Testis (tissue), 3 donors: ENCODE measurements around the gene EPHB1. TPM values are rescaled to one million over a fixed set of nuclear protein-coding genes. Genes with fewer than 3 reads are reported as not detected.

Source experiments
- DNase-seq: peaks from one replicate; pipeline ENCODE4 v3.0.0-alpha.2; 2019
- H3K27ac ChIP-seq, 2 donors: fragments of 200-600 bp; sonication (generic); one replicate each; pipeline ENCODE4 v1.5.1; 2019
- H3K27me3 ChIP-seq: fragments of 200-600 bp; sonication (generic); one replicate; pipeline ENCODE4 v1.5.1; 2019
- H3K36me3 ChIP-seq: fragments of 200-600 bp; sonication (generic); one replicate; pipeline ENCODE4 v1.5.1; 2017; ENCODE audit warnings: low read depth; ENCODE audit errors: missing control alignments
- H3K4me1 ChIP-seq: fragments of 200-600 bp; sonication (generic); one replicate; pipeline ENCODE4 v1.5.1; 2019
- H3K4me3 ChIP-seq, 2 donors: fragments of 200-600 bp; sonication (generic); one replicate each; pipeline ENCODE4 v1.5.1; 2017 to 2019
- H3K9me3 ChIP-seq: fragments of 200-600 bp; sonication (generic); one replicate; pipeline ENCODE4 v1.5.1; 2017
- CTCF ChIP-seq, 3 experiments: fragments of 450-650 bp in 2 of 3; fragments of 200-600 bp in 1 of 3; sonication (generic) in 1 of 3; IDR thresholded peaks; one replicate each; pipeline ENCODE4 v1.5.1; 2016 to 2019; ENCODE audit warnings: antibody characterized with exemption in 3 of 3, mild to moderate bottlenecking in 2 of 3, moderate library complexity in 1 of 3
- POLR2A ChIP-seq: fragments of 450-650 bp; IDR thresholded peaks from one replicate; pipeline ENCODE4 v1.6.1; 2017; ENCODE audit warnings: antibody characterized with exemption, mild to moderate bottlenecking, moderate library complexity
- WGBS, 2 donors: methylation state at CpG; one replicate each; pipeline ENCODE4 v1.1.5; 2018; 5-methylcytosine and 5-hydroxymethylcytosine counted together
- intact Hi-C: fragments of 100-400 bp; cut with DNase I; formaldehyde crosslinking; loops from one replicate; pipeline ENCODE4 v1.15.1; 2023; ENCODE audit warnings: low total_unique reads
- polyA plus RNA-seq: library from polyadenylated mRNA; stranded (reverse); fragments of 350-450 nt; fragmentation: Illumina TruSeq; extraction: RNeasy Lipid Tissue Mini Kit (QIAGEN cat#74804); gene quantifications from one replicate; pipeline ENCODE4 v1.2.3, GENCODE V29; 2014; ENCODE audit warnings: low read depth, low replicate concordance; ENCODE audit not compliant: insufficient read depth
- total RNA-seq, 2 donors: library from RNA; depleted of rRNA; stranded (reverse); fragments of >200 nt; gene quantifications; one replicate each; pipeline ENCODE4 v1.2.3, GENCODE V29; 2016

The EPHB1 gene
- total and polyA plus RNA-seq, 3 donors from 2014 or later: 20.8 to 37.1 (median 31.3) TPM

- WGBS, 2 donors: 90 to 96% methylated on average over 1 of the region's 1 CpG
- Histone ChIP-seq H3K4me3 (no peak overlapping the region), H3K36me3 (no peaks in the 10 kb centered on the region), H3K9me3 (no peaks in the 10 kb centered on the region), H3K27ac (peak overlapping the region; percentile 50 to 64), H3K4me1 (peaks cover 19% of the 10 kb centered on the region), H3K27me3 (no peaks in the 10 kb centered on the region)
- intact Hi-C loops: no loop called here
- DNase-seq: no peak
- TF ChIP-seq CTCF (IDR thresholded peaks at IDR 0.05) (no peak), POLR2A (no peak)
Observed at GRCh38 chr3:134873789-134874188, 78.7 kb downstream of the EPHB1 start.

- Histone ChIP-seq H3K27me3 (no peaks in the 10 kb centered on the region), H3K27ac (peak overlapping the region; percentile 64 to 80), H3K4me3 (no peak overlapping the region), H3K9me3 (no peaks in the 10 kb centered on the region), H3K36me3 (no peaks in the 10 kb centered on the region), H3K4me1 (peaks cover 18% of the 10 kb centered on the region)
- 38 to 58% methylated on average over 10 of the region's 10 CpGs for WGBS, 2 donors
- DNase-seq: peak; percentile 87
- intact Hi-C loops: no loop called here
- no peak for TF ChIP-seq POLR2A
- TF ChIP-seq CTCF (IDR thresholded peaks at IDR 0.05): no peak
Observed at GRCh38 chr3:134874737-134875413, 79.8 kb downstream of the EPHB1 start.

GRCh38 chr3:134876836-134877235 lies 81.8 kb downstream of the EPHB1 start:
- H3K4me1 ChIP-seq: peaks cover 8% of the 10 kb centered on the region
- no peak for TF ChIP-seq POLR2A
- no peak for TF ChIP-seq CTCF (IDR thresholded peaks at IDR 0.05)
- H3K9me3 ChIP-seq: no peaks in the 10 kb centered on the region
- H3K4me3 ChIP-seq: no peak overlapping the region
- H3K27me3 ChIP-seq: no peaks in the 10 kb centered on the region
- no peak overlapping the region for H3K27ac ChIP-seq
- WGBS, 2 donors: 80 to 89% methylated on average over 1 to 2 of the region's 2 CpGs
- intact Hi-C loops: no loop called here
- no peaks in the 10 kb centered on the region for H3K36me3 ChIP-seq
- DNase-seq: no peak

- Histone ChIP-seq H3K9me3 (no peaks in the 10 kb centered on the region), H3K36me3 (no peaks in the 10 kb centered on the region), H3K27me3 (no peaks in the 10 kb centered on the region), H3K4me1 (peaks cover 8% of the 10 kb centered on the region), H3K27ac (peak overlapping the region in 1 of 2 donors; percentile 8), H3K4me3 (no peak overlapping the region)
- intact Hi-C loops: no loop called here
- TF ChIP-seq CTCF (IDR thresholded peaks at IDR 0.05): no peak
- TF ChIP-seq POLR2A: no peak
- DNase-seq: peak; percentile 70
- 62 to 79% methylated on average over 3 to 5 of the region's 5 CpGs for WGBS, 2 donors
Observed at GRCh38 chr3:134877788-134878187, 82.7 kb downstream of the EPHB1 start.

GRCh38 chr3:134879990-134880389 lies 84.9 kb downstream of the EPHB1 start:
- TF ChIP-seq POLR2A (no peak), CTCF (IDR thresholded peaks at IDR 0.05) (no peak)
- no peak overlapping the region for H3K4me3 ChIP-seq
- H3K9me3 ChIP-seq: no peaks in the 10 kb centered on the region
- intact Hi-C loops: no loop called here
- H3K27me3 ChIP-seq: no peaks in the 10 kb centered on the region
- 44 to 50% methylated on average over 1 of the region's 1 CpG for WGBS, 2 donors
- H3K36me3 ChIP-seq: no peaks in the 10 kb centered on the region
- peaks cover 7% of the 10 kb centered on the region for H3K4me1 ChIP-seq
- DNase-seq: no peak
- peak overlapping the region in 1 of 2 donors; percentile 5 for H3K27ac ChIP-seq
